Adrenal gland (tissue), 12 donors: ENCODE data around the gene PPP1R7. TPM values are rescaled to one million over a fixed set of nuclear protein-coding genes. Genes with fewer than 3 reads are reported as not detected.
A peak's percentile ranks its signal among the peaks of the same experiment; 100 is the strongest.

Experiments
- DNase-seq, 7 donors: peaks; one replicate each; pipeline ENCODE4 v3.0.0-alpha.2; 2019 to 2020
- H3K27ac ChIP-seq, 5 donors: fragments of 200-600 bp; sonication (generic) in 4 of 5; 1 replicate in 3 of 5; 2 replicates in 2 of 5; pipeline versions ENCODE4 v1.5.1 to v1.8.0; 2016 to 2020; ENCODE audit warnings: mild to moderate bottlenecking in 1 of 5
- H3K27me3 ChIP-seq: fragments of 200-600 bp; 2 replicates; pipeline ENCODE4 v1.8.0; 2021
- H3K36me3 ChIP-seq, 2 donors: fragments of 200-600 bp; replicated peaks in 1 of 2; 1 replicate in 1 of 2; 2 replicates in 1 of 2; pipeline versions ENCODE4 v1.5.1 to v1.8.0; 2018 to 2022
- H3K4me1 ChIP-seq, 2 donors: fragments of 200-600 bp; replicated peaks in 1 of 2; 1 replicate in 1 of 2; 2 replicates in 1 of 2; pipeline versions ENCODE4 v1.5.1 to v1.8.0; 2018 to 2021
- H3K4me3 ChIP-seq, 4 donors: fragments of 200-600 bp; sonication (generic) in 3 of 4; one replicate each; pipeline ENCODE4 v1.5.1; 2016 to 2018
- H3K9me3 ChIP-seq, 3 donors: fragments of 200-600 bp; sonication (generic) in 1 of 3; replicated peaks in 1 of 3; 1 replicate in 2 of 3; 2 replicates in 1 of 3; pipeline versions ENCODE4 v1.5.1 to v1.8.0; 2016 to 2021
- POLR2A ChIP-seq, 2 donors: fragments of 450-650 bp; IDR thresholded peaks; one replicate each; pipeline ENCODE4 v1.6.1; 2017; ENCODE audit warnings: antibody characterized with exemption in 2 of 2, mild to moderate bottlenecking in 2 of 2, moderate library complexity in 1 of 2
- WGBS, 4 donors: extraction: QIAGEN DNeasy Blood & Tissue Kit in 2 of 4; methylation state at CpG; one replicate each; pipeline versions ENCODE4 v1.1.5 to v1.1.7; 2013 to 2017; 5-methylcytosine and 5-hydroxymethylcytosine counted together
- intact Hi-C, 2 donors: fragments of 100-400 bp; cut with DNase I; formaldehyde crosslinking; loops; one replicate each; pipeline versions ENCODE4 v1.14.1 to v1.15.0; 2022 to 2023
- polyA plus RNA-seq, 3 donors: library from polyadenylated mRNA; stranded (reverse); fragments of 200-250 nt in 2 of 3; fragments of 350-450 nt in 1 of 3; fragmentation: Illumina TruSeq in 1 of 3; extraction: RNeasy Lipid Tissue Mini Kit (QIAGEN cat#74804) in 1 of 3; gene quantifications; one replicate each; pipeline ENCODE4 v1.2.3, GENCODE V29; 2013 to 2014
- total RNA-seq, 9 donors: library from RNA; depleted of rRNA in 4 of 9; stranded (reverse); fragments of >200 nt in 4 of 9; fragments of 120-200 nt in 1 of 9; fragmentation: NEBNext Ultra II Directional in 1 of 9; extraction: Animal tissue kit (Norgen Biotek cat#: 25700) in 1 of 9; gene quantifications; one replicate each; pipeline versions ENCODE4 v1.1.0 to v1.2.4, GENCODE V29; 2013 to 2023
- TF ChIP-seq, protein P1 (sequence below), 6 experiments: fragments of 450-650 bp in 4 of 6; fragments of 200-600 bp in 2 of 6; sonication (generic) in 1 of 6; IDR thresholded peaks; 1 replicate in 5 of 6; 2 replicates in 1 of 6; pipeline versions ENCODE4 v1.5.1 to v1.8.0; 2016 to 2021; ENCODE audit warnings: antibody characterized with exemption in 6 of 6, mild to moderate bottlenecking in 2 of 6, moderate library complexity in 1 of 6
- donor health status: healthy with polysubstance abuse.
- donor health status: Bipolar disorder and iron deficiency.
- donor health status: DM: yes; HTN: yes; CAD: no.
- donor health status: DM: no; HTN: no; CAD: no.
- donor health status: DM: no; HTN: no; CAD: no.
- donor health status: DM: yes; HTN: yes; CAD: no.

Gene PPP1R7
- total and polyA plus RNA-seq, 12 donors = 26.2 to 128 (median 63.1) TPM

DNA sequence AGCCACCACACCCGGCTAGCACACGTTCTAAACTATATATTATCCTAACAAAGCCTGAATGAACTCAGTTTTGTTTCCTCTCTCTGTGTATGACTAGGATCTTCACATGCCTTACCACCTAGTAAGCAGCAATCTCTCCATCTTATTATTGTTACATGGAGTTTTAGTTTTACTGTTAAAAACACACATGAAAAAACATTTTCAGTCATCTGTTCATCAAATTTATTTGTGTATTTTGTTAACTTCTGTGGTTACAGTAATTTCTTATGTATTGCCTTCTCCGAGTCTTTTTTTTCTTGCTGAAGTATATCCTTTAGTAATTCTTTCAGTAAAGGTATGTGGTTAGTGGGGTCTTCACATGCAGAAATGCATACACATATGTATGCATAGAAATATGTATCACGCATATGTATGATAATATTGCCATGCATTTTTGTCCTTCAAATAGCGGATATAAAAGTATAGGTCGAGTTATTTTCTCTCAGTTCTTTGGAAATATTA lies 69.6 kb downstream of the PPP1R7 start:
- Histone ChIP-seq H3K4me3 (no peak overlapping the region), H3K27me3 (no peaks in the 10 kb centered on the region), H3K4me1 (peaks cover 18 to 25% of the 10 kb centered on the region in 2 donors), H3K27ac (no peak overlapping the region), H3K9me3 (no peaks in the 10 kb centered on the region), H3K36me3 (no peaks in the 10 kb centered on the region)
- no peak for DNase-seq
- intact Hi-C loops = loop anchor here in 1 of 2 donors (10.0 kb wide), 1 partner anchor 365 kb away; no protein-coding TSS in a partner anchor
- WGBS, 4 donors = 82 to 97% (median 91%) methylated on average over 6 of the region's 6 CpGs
- TF ChIP-seq POLR2A (IDR thresholded peaks at IDR 0.05) = no peak
- TF ChIP-seq, protein P1, sequence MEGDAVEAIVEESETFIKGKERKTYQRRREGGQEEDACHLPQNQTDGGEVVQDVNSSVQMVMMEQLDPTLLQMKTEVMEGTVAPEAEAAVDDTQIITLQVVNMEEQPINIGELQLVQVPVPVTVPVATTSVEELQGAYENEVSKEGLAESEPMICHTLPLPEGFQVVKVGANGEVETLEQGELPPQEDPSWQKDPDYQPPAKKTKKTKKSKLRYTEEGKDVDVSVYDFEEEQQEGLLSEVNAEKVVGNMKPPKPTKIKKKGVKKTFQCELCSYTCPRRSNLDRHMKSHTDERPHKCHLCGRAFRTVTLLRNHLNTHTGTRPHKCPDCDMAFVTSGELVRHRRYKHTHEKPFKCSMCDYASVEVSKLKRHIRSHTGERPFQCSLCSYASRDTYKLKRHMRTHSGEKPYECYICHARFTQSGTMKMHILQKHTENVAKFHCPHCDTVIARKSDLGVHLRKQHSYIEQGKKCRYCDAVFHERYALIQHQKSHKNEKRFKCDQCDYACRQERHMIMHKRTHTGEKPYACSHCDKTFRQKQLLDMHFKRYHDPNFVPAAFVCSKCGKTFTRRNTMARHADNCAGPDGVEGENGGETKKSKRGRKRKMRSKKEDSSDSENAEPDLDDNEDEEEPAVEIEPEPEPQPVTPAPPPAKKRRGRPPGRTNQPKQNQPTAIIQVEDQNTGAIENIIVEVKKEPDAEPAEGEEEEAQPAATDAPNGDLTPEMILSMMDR (IDR thresholded peaks at IDR 0.05) = no peak

DNA sequence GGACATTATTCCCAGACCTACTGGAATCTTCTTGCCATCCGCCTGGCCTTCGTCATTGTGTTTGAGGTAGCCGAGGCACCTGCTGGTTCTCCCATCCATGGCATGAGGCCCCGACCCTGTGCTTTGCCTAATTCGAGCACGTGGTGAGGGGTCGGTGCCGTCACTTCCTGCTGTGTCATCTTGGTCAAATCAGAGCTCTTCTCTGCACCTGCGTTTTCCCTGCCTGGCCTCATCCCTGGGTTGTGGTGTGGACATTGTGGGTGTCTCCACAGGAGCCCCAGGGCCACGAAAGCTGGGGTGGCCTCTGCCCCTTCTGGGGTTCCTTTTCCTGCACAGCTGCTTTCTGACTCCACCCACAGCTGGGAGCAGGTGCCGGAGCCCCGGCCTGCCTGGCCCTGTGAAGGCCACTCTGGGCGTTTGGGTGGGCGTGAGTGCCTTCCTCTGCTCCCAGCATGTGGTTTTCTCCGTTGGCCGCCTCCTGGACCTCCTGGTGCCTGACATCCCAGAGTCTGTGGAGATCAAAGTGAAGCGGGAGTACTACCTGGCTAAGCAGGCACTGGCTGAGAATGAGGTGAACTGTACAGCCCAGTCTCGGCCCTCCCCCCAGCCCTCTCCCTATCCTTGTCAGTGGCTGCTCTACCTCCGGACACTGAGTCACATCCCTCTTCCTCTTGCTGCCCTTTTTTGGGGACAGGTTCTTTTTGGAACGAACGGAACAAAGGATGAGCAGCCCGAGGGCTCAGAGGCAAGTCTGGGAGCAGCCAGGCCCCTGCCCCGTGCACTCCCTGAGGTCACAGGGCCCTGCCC lies 73.1 kb downstream of the PPP1R7 start:
- intact Hi-C loops = no loop called here
- H3K9me3 ChIP-seq = no peaks in the 10 kb centered on the region
- no peak for TF ChIP-seq POLR2A (IDR thresholded peaks at IDR 0.05)
- TF ChIP-seq, protein P1 (IDR thresholded peaks at IDR 0.05) = no peak
- DNase-seq = peak in 3 of 7 donors; percentile 41 to 54 (median 43)
- H3K4me1 ChIP-seq = peaks cover 17 to 24% of the 10 kb centered on the region in 2 donors
- WGBS, 4 donors = 44 to 59% (median 53%) methylated on average over 9 to 23 of the region's 23 CpGs
- H3K27me3 ChIP-seq = no peaks in the 10 kb centered on the region
- peak overlapping the region in 2 of 5 donors; percentile 54 to 74 for H3K27ac ChIP-seq
- H3K36me3 ChIP-seq = peaks cover 0 to 23% of the 10 kb centered on the region in 2 donors
- no peak overlapping the region for H3K4me3 ChIP-seq

DNA sequence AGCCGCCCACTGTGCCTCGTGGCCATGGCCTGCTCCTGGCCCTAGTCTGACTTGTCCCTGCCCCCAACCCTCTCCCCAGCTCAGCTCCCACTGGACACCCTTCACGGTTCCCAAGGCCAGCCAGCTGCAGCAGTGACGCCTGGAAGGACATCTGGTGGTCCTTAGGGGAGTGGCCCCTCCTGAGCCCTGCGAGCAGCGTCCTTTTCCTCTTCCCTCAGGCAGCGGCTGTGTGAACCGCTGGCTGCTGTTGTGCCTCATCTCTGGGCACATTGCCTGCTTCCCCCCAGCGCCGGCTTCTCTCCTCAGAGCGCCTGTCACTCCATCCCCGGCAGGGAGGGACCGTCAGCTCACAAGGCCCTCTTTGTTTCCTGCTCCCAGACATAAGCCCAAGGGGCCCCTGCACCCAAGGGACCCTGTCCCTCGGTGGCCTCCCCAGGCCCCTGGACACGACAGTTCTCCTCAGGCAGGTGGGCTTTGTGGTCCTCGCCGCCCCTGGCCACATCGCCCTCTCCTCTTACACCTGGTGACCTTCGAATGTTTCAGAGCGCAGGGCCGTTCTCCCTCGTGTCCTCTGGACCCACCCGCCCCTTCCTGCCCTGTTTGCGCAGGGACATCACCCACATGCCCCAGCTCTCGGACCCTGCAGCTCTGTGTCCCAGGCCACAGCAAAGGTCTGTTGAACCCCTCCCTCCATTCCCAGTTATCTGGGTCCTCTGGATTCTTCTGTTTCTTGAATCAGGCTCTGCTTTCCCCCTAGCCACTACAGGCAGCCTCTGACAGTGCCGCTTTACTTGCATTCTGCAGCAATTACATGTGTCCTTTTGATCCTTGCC lies 74.0 kb downstream of the PPP1R7 start:
- no peak overlapping the region for H3K4me3 ChIP-seq
- DNase-seq = peak; percentile 51 to 81 (median 71)
- no peaks in the 10 kb centered on the region for H3K27me3 ChIP-seq
- intact Hi-C loops = no loop called here
- WGBS, 4 donors = 28 to 39% (median 33%) methylated on average over 19 to 26 of the region's 26 CpGs
- H3K36me3 ChIP-seq = peaks cover 0 to 32% of the 10 kb centered on the region in 2 donors
- H3K9me3 ChIP-seq = no peaks in the 10 kb centered on the region
- peaks cover 12 to 22% of the 10 kb centered on the region in 2 donors for H3K4me1 ChIP-seq
- TF ChIP-seq, protein P1 (IDR thresholded peaks at IDR 0.05) = no peak
- TF ChIP-seq POLR2A (IDR thresholded peaks at IDR 0.05) = no peak
- H3K27ac ChIP-seq = peak overlapping the region in 2 of 5 donors; percentile 54 to 74
